HCT116 (cell line): ENCODE data around the gene DAPK2. TPM values are rescaled to one million over a fixed set of nuclear protein-coding genes. Genes with fewer than 3 reads are reported as not detected.

Experiments
- ATAC-seq: fragments of 200-7000 bp; cut with Tn5 transposase; 2 replicates; pipeline ENCODE4 v1.9.1; 2020; ENCODE audit warnings: mild to moderate bottlenecking, moderate library complexity
- BruUV-seq: library from RNA; stranded (reverse); fragments of 400-500 nt; replicated peaks from 2 replicates; lab custom pipeline; 2021; lab: Mats Ljungman, UMichigan
- CTCF ChIA-PET: fragments of 300-600 bp; sonication (Branson Sonifier 250); formaldehyde crosslinking; loops from one replicate; lab custom pipeline; 2021; ENCODE audit warnings: antibody characterized with exemption; lab: Charles Lee
- POLR2A ChIA-PET: fragments of 300-600, 350-600 bp; sonication (Branson Sonifier 250); formaldehyde crosslinking; loops from one replicate; lab custom pipeline; 2021; ENCODE audit warnings: antibody characterized with exemption; lab: Charles Lee
- RAD21 ChIA-PET, 2 experiments: fragments of 300-600 bp; sonication (Branson Sonifier 250); formaldehyde crosslinking; loops; one replicate each; lab custom pipeline; 2023; ENCODE audit warnings: low total read pairs in 2 of 2; ENCODE audit not compliant: uncharacterized antibody in 2 of 2, unreplicated experiment in 2 of 2, low non-redundant PET in 1 of 2; lab: Charles Lee
- DNase-seq: peaks from one replicate; pipeline ENCODE4 v3.0.0-alpha.2; 2010; ENCODE audit warnings: low read depth, low spot score
- H2AFZ ChIP-seq: fragments of 200-600 bp; shearing (Covaris generic), sonication (generic); 2 replicates; pipeline ENCODE4 v1.6.1; 2017; ENCODE audit warnings: low read depth, mixed run types, mixed read lengths, antibody characterized with exemption, low read length; ENCODE audit not compliant: poor library complexity, severe bottlenecking
- H3K27ac ChIP-seq: 2 replicates; pipeline ENCODE4 v1.5.1; 2012; ENCODE audit warnings: low read depth, low read length
- H3K27me3 ChIP-seq: fragments of 200-600 bp; sonication (generic); 2 replicates; pipeline ENCODE4 v1.6.1; 2016; ENCODE audit warnings: mixed run types, low read length, mixed read lengths; ENCODE audit not compliant: insufficient read depth
- H3K36me3 ChIP-seq, 2 experiments: fragments of 200-500 bp in 1 of 2; fragments of 200-600 bp in 1 of 2; sonication (Bioruptor generic) in 1 of 2; sonication (generic) in 1 of 2; 2 replicates each; pipeline versions ENCODE4 v1.5.1 to v1.6.1; 2014 to 2016; ENCODE audit warnings: low read length in 2 of 2, inconsistent platforms in 1 of 2, mixed read lengths in 1 of 2, mixed run types in 1 of 2; ENCODE audit not compliant: insufficient read depth in 2 of 2, control insufficient read depth in 1 of 2
- H3K4me1 ChIP-seq, 2 experiments: fragments of 200-600 bp in 1 of 2; sonication (generic) in 1 of 2; 2 replicates each; pipeline versions ENCODE4 v1.5.1 to v1.6.1; 2012 to 2017; ENCODE audit warnings: low read length in 2 of 2, inconsistent platforms in 1 of 2, mild to moderate bottlenecking in 1 of 2, mixed read lengths in 1 of 2, mixed run types in 1 of 2, moderate library complexity in 1 of 2; ENCODE audit not compliant: insufficient read depth in 2 of 2, control insufficient read depth in 1 of 2
- H3K4me2 ChIP-seq: fragments of 200-600 bp; sonication (generic); 2 replicates; pipeline ENCODE4 v1.6.1; 2017; ENCODE audit warnings: mixed run types, low read length, mixed read lengths
- H3K4me3 ChIP-seq, 2 experiments: fragments of 200-600 bp in 1 of 2; sonication (generic) in 1 of 2; replicated peaks in 1 of 2; 2 replicates each; pipeline ENCODE4 v1.5.1; 2011 to 2016; ENCODE audit warnings: low read length in 2 of 2, control low read depth in 1 of 2, low read depth in 1 of 2, mild to moderate bottlenecking in 1 of 2, mixed read lengths in 1 of 2, mixed run types in 1 of 2
- H3K79me2 ChIP-seq: fragments of 200-600 bp; sonication (generic); 2 replicates; pipeline ENCODE4 v1.6.1; 2017; ENCODE audit warnings: mild to moderate bottlenecking, mixed run types, low read length, moderate library complexity, mixed read lengths; ENCODE audit not compliant: insufficient read depth
- H3K9ac ChIP-seq: fragments of 200-600 bp; sonication (generic); 2 replicates; pipeline ENCODE4 v1.6.1; 2016; ENCODE audit warnings: low read length, mixed read lengths
- H3K9me2 ChIP-seq: fragments of 200-600 bp; sonication (generic), shearing (Covaris generic); 2 replicates; pipeline ENCODE4 v1.6.1; 2017; ENCODE audit warnings: mixed run types, mild to moderate bottlenecking, moderate library complexity; ENCODE audit not compliant: insufficient read depth
- H3K9me3 ChIP-seq, 2 experiments: fragments of 200-500 bp in 1 of 2; fragments of 200-600 bp in 1 of 2; sonication (Bioruptor generic) in 1 of 2; sonication (generic) in 1 of 2; 2 replicates each; pipeline ENCODE4 v1.6.1; 2014 to 2017; ENCODE audit warnings: low read length in 2 of 2, mixed read lengths in 2 of 2, inconsistent platforms in 1 of 2, low read depth in 1 of 2, mild to moderate bottlenecking in 1 of 2, mixed run types in 1 of 2, moderate library complexity in 1 of 2; ENCODE audit not compliant: control insufficient read depth in 1 of 2, insufficient read depth in 1 of 2
- H4K20me1 ChIP-seq: fragments of 200-600 bp; sonication (generic), shearing (Covaris generic); 2 replicates; pipeline ENCODE4 v1.6.1; 2017; ENCODE audit warnings: mixed run types, mild to moderate bottlenecking, moderate library complexity; ENCODE audit not compliant: insufficient read depth
- CEBPB ChIP-seq: IDR thresholded peaks from 2 replicates; pipeline ENCODE4 v1.6.1; 2012; ENCODE audit warnings: low read depth
- CTCF ChIP-seq, 3 experiments: fragments of 200-600 bp in 1 of 3; sonication (generic) in 1 of 3; IDR thresholded peaks in 2 of 3; conservative IDR thresholded peaks in 1 of 3; 2 replicates each; pipeline ENCODE4 v1.5.1; 2012 to 2017; ENCODE audit warnings: low read depth in 2 of 3, low read length in 2 of 3, antibody characterized with exemption in 1 of 3, borderline replicate concordance in 1 of 3, control low read depth in 1 of 3, mild to moderate bottlenecking in 1 of 3, mixed read lengths in 1 of 3, mixed run types in 1 of 3, moderate library complexity in 1 of 3; ENCODE audit not compliant: insufficient read depth in 1 of 3
- ELF1 ChIP-seq: IDR thresholded peaks from 2 replicates; pipeline ENCODE4 v1.6.1; 2012; ENCODE audit warnings: low read depth, borderline replicate concordance
- EZH2 ChIP-seq: fragments of 200-600 bp; sonication (generic); IDR thresholded peaks from 2 replicates; pipeline ENCODE4 v1.6.1; 2017; ENCODE audit warnings: antibody characterized with exemption, mixed run types
- POLR2A ChIP-seq: IDR thresholded peaks from 2 replicates; pipeline ENCODE4 v1.7.0; 2011; ENCODE audit warnings: borderline replicate concordance; ENCODE audit not compliant: insufficient read depth, insufficient read length; ENCODE audit errors: extremely low read depth
- POLR2AphosphoS5 ChIP-seq: IDR thresholded peaks from 2 replicates; pipeline ENCODE4 v1.6.1; 2011; ENCODE audit warnings: mild to moderate bottlenecking, low read depth, low read length, moderate library complexity
- TCF7L2 ChIP-seq: IDR thresholded peaks from 2 replicates; pipeline ENCODE4 v1.7.0; 2011; ENCODE audit warnings: borderline replicate concordance, inconsistent platforms; ENCODE audit not compliant: insufficient read depth, insufficient read length; ENCODE audit errors: extremely low read depth
- YY1 ChIP-seq: IDR thresholded peaks from 2 replicates; pipeline ENCODE4 v1.6.1; 2011; ENCODE audit warnings: low read length, low read depth, moderate library complexity, mild to moderate bottlenecking; ENCODE audit not compliant: insufficient replicate concordance; ENCODE audit errors: extremely low read depth
- ZBTB33 ChIP-seq: IDR thresholded peaks from 2 replicates; pipeline ENCODE4 v1.6.1; 2011; ENCODE audit warnings: mild to moderate bottlenecking, low read length, moderate library complexity; ENCODE audit not compliant: insufficient replicate concordance; ENCODE audit errors: extremely low read depth
- intact Hi-C: fragments of 100-400 bp; cut with micrococcal nuclease; formaldehyde crosslinking; loops from 2 replicates; pipeline ENCODE4 v1.10.0; 2022
- total RNA-seq: library from RNA; stranded (reverse); gene quantifications from one replicate; pipeline ENCODE4 v1.2.1, GENCODE V29; 2021; ENCODE audit not compliant: unreplicated experiment
- TF ChIP-seq, protein P1 (sequence below): IDR thresholded peaks from 2 replicates; pipeline ENCODE4 v1.6.1; 2012; ENCODE audit warnings: low read depth

Gene DAPK2
- total RNA-seq, 1 experiment from 2014 or later: 4.8 TPM

DNA sequence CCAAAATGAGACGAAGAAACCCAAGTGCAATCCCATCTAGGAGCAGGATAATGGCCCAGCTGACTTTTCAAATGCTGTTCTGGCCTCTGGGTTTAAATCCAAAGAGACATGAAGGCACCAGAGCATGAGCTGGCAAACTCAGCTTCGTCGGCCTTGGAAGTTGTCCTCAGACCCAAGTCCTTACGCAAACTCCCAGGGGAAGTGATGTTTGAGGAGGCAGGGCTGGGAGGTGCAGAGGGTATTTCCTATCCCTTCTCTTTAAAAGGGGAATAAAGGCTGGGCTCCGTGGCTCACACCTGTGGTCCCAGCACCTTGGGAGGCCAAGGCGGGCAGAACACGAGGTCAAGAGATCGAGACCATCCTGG is 143.6 kb downstream of the DAPK2 start:
- no peak for TF ChIP-seq POLR2AphosphoS5
- TF ChIP-seq POLR2A: no peak
- ATAC-seq (no peak), DNase-seq (no peak)
- Histone ChIP-seq H3K9me2 (no peaks in the 10 kb centered on the region), H3K4me1 (no peaks in the 10 kb centered on the region), H4K20me1 (no peaks in the 10 kb centered on the region), H2AFZ (no peak overlapping the region), H3K36me3 (no peaks in the 10 kb centered on the region), H3K9ac (no peak overlapping the region), H3K27ac (no peak overlapping the region), H3K4me3 (no peak overlapping the region), H3K4me2 (no peak overlapping the region), H3K9me3 (no peaks in the 10 kb centered on the region), H3K79me2 (no peaks in the 10 kb centered on the region), H3K27me3 (no peaks in the 10 kb centered on the region)
- intact Hi-C loops: no loop called here
- no TSS peak for BruUV-seq
- ChIA-PET CTCF (no interaction called here), POLR2A (no interaction called here), RAD21 (no interaction called here)

- DNase-seq: no peak
- intact Hi-C loops: no loop called here
- no peak for ATAC-seq
- POLR2A ChIA-PET: no interaction called here
- H3K27ac ChIP-seq: no peak overlapping the region
- H3K4me2 ChIP-seq: no peak overlapping the region
- CTCF ChIA-PET: no interaction called here
- no peaks in the 10 kb centered on the region for H3K9me2 ChIP-seq
- H3K4me1 ChIP-seq: peaks cover 4 to 5% of the 10 kb centered on the region in 2 experiments; a peak in 3 of 4 replicates
- no peaks in the 10 kb centered on the region for H4K20me1 ChIP-seq
- H3K36me3 ChIP-seq: no peaks in the 10 kb centered on the region
- no peak overlapping the region for H3K9ac ChIP-seq
- no peaks in the 10 kb centered on the region for H3K9me3 ChIP-seq
- H3K79me2 ChIP-seq: no peaks in the 10 kb centered on the region
- no peaks in the 10 kb centered on the region for H3K27me3 ChIP-seq
- no peak overlapping the region for H3K4me3 ChIP-seq
- RAD21 ChIA-PET: no interaction called here
- H2AFZ ChIP-seq: no peak overlapping the region
- BruUV-seq: no TSS peak
- TF ChIP-seq CEBPB: no peak
- TF ChIP-seq POLR2A: no peak
- TF ChIP-seq ZBTB33: no peak
- TF ChIP-seq POLR2AphosphoS5: no peak
- TF ChIP-seq ELF1: no peak
- TF ChIP-seq, protein P1, sequence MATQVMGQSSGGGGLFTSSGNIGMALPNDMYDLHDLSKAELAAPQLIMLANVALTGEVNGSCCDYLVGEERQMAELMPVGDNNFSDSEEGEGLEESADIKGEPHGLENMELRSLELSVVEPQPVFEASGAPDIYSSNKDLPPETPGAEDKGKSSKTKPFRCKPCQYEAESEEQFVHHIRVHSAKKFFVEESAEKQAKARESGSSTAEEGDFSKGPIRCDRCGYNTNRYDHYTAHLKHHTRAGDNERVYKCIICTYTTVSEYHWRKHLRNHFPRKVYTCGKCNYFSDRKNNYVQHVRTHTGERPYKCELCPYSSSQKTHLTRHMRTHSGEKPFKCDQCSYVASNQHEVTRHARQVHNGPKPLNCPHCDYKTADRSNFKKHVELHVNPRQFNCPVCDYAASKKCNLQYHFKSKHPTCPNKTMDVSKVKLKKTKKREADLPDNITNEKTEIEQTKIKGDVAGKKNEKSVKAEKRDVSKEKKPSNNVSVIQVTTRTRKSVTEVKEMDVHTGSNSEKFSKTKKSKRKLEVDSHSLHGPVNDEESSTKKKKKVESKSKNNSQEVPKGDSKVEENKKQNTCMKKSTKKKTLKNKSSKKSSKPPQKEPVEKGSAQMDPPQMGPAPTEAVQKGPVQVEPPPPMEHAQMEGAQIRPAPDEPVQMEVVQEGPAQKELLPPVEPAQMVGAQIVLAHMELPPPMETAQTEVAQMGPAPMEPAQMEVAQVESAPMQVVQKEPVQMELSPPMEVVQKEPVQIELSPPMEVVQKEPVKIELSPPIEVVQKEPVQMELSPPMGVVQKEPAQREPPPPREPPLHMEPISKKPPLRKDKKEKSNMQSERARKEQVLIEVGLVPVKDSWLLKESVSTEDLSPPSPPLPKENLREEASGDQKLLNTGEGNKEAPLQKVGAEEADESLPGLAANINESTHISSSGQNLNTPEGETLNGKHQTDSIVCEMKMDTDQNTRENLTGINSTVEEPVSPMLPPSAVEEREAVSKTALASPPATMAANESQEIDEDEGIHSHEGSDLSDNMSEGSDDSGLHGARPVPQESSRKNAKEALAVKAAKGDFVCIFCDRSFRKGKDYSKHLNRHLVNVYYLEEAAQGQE: no peak
- TF ChIP-seq TCF7L2: no peak
- TF ChIP-seq EZH2: no peak
- TF ChIP-seq YY1: no peak
- no peak for TF ChIP-seq CTCF (IDR thresholded peaks at IDR 0.05 in 2 of 3, conservative IDR thresholded peaks at IDR 0.05 in 1 of 3; ENCODE audit: borderline replicate concordance in 1 of 3, insufficient read depth in 1 of 3, low read depth in 2 of 3, low read length in 2 of 3)
Measured at GRCh38 chr15:63901912-63902670, 144.2 kb downstream of the DAPK2 start.
